Measurements from ENCODE around the gene NDUFA7.

DNA sequence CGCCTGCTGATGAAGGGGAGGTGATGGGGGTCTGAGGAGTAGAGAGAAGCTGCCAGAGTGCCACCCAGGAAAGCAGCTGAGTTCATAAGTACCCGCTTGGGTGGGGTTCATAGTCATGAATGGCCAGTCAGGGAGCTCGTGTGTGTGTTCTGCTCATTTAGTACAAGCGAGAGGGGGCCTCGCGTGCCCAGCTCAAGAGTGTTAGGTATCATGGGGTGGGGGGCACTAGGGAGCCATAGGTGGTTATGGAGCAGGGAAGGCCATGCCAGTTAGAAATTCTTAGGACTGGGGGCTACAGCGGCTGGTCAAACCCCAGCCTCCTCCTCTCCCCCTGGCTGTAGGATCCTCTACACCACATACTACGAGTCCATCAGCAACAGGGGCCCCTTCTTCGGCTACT, 59.8 kb downstream of the NDUFA7 start:
- TF ChIP-seq ZNF8 (CRISPR knock-in tag; IDR thresholded peaks at IDR 0.05) (no peak), TSHZ2 (CRISPR knock-in tag; IDR thresholded peaks at IDR 0.05) (no peak), ISL1 (CRISPR knock-in tag; IDR thresholded peaks at IDR 0.05) (no peak)

All from SK-N-SH treated with all-trans-retinoic acid at 6 μM for 48 hours (cell line).